HuH-7 (cell line): ENCODE data around the gene CPNE4.
"Not testable (repeated sequence)": the region's sequence is repeated elsewhere in the genome, so short reads cannot be mapped to it uniquely, and the experiment has no call there.

Experiments
- DNase-seq: peaks from one replicate; pipeline ENCODE4 v3.0.0; 2011; ENCODE audit warnings: low spot score

The CPNE4 gene

DNA sequence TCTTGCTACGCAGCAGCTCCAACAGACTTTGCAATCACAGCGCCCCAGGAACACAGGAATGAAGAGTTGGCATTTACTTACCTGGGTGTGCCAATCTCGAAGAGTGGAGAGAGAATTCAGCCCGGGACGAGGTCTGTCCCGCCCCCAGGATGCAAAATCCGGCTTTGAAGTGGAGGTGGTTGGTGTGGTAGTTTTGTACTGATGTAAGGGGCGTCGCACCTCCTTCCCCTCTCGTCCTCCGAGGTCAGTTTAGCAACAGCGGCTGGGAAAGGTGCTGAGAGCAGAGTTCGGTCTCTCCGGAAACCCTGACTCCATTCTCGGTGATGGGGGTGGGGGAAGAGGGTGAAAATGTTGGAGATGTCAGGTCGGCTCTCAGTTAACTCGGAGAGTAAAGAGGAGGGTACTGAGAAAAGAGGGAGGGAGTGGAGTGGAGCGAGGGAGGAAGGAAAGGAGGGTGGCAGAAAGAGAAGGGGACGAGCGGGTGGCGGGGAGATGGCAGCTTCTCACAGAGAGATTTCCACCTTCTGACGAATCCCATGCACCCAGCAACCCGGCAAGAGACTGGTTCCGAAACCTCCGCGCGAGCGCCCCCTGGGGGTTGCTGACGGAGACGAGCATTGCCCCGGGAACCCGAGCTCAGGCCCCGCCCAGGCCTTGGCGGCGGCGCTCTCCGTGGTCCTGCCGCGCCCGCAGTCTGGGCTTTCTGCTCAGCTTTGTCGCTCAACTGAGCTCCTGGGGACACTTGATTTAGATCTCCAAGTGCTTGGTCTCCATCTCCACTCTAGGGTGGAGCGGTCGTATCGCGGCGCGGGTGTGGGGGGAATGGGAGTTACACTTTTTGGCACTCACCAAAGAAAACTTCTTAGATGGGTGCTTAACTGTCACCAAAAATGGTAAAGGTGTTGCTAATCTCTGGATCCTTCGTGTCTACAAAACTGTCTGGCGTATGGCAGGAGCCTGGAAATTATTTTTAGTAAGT is at the start of gene CPNE4:
Gene CPNE4 (minus strand): TSS at position 529 of the 979 bp plus-strand sequence.
- peak; percentile 90 for DNase-seq

DNA sequence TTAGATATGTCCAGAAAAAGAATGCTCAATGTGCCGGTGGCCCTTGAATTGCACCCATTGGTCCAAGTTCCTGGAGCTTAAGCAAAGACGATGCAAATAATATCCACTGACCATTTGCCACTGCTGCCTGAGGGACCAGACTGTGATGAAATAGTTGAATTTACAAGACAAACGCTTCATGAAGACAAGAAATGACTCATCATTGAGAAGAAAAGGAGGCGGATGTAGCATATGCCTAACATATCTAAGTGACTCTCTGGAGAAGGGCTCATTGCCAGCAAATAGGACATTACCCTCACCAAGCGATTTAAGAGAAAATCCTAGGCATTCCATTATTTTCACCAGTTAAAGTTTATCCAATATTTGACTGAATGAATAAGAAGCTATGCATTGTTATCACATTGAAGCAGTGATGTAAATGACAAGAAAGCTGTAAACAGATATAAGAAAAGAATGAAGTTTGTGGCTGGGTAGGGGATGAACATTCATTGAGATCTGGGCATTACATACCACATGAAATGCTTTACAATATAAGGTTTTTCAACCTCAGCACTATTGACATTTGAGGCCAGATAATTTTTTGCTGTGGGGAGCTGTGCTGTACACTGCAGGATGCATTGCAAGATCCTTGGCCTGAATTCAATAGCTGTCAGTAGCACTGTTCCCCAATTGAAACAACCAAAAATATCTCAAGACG is 48.9 kb upstream of the CPNE4 start:
- no peak for DNase-seq

DNA sequence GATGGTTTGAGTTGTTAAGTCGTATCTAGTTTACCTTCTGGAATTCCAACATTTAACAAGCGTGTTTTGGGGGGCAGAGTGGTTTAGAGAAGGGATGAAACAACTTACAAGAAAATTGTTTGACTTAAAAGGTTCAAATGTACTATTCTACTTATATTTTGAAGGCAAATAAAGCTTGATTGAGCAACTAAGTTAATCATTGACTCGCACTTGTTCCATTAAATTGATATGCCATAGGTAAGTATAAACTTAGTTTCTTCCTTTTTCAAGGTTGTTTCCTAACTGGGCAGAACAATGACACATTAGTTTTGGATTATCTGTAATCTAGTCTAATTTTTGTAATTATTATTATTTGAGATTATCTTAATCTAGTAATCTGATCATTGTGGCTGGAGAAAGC is 48.3 kb upstream of the CPNE4 start:
- no peak for DNase-seq

DNA sequence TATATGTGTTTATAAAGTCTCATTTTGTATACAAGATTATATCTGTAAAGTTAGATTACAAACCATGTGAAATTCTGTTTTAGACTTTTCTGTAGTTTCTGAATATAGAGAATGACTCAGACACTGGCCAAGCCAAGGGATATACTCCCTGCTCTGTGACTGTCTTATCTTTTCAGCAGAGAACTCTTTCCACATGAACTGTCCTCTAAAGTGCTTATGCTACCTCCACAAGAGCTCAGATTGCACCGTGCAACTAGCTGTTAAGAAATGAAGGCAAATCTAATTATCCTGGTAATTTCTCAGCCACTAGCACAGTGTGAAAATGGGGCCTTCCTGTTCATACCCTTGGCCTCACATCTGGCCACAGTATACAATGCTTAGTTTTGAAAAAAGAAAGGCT is 44.3 kb upstream of the CPNE4 start:
- no peak for DNase-seq

DNA sequence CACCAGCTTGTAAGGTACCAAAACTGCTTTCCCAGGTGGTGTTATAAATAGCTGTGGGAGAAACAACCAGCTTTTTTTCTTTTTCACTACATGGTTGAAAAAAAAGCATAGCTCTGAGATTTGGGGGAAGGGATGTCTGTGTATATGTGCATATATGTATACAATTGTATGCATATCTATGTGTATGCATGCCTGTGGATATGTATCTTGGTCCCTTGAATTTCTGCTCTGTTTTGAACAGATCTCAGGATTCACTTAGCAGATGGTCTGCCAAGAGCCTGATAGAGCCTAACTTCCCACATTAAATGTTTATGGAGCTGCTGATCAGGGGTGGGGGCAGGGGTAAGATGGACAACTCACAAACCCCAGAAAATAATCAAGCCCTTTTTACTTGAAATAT is 39.0 kb upstream of the CPNE4 start:
- no peak for DNase-seq

DNA sequence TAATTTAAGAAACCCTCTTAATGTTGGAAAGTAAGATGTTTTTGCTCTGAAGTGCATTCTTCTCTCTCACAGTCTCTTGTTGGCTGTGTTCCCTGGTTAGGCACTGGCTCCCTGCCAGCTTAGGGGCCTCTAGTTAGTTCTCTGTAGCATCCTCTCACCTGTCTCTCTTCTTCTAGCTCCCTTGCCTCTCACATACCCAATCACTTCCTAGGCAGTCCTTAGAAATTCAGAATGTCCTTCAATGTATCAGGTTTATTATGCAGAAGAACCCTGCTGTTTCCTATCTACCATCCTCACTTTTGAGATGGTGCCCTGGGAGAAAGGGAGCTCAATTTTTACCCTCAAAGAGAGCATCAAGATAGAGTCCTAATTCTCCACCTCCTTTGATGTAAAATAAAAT is 36.2 kb upstream of the CPNE4 start:
- DNase-seq, result no peak

DNA sequence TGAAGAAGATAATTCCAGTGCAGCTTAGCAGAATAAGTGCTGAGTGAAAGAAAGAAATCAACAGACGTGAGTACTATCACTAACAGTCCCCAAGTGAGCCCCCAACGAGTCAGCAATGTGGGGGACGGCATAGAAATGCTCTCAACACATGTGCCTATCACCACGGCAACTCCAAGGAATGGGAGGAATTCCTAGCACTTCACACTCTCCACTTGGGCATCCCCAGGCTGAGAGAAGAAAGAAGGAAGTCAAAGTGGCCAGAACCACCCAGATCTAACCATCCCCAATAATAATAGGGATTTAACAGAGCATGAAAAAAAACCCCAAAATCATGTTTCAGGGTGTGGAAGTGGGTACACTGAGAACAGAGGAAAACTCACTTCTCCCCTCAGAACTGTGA is 29.3 kb upstream of the CPNE4 start:
- no peak for DNase-seq

DNA sequence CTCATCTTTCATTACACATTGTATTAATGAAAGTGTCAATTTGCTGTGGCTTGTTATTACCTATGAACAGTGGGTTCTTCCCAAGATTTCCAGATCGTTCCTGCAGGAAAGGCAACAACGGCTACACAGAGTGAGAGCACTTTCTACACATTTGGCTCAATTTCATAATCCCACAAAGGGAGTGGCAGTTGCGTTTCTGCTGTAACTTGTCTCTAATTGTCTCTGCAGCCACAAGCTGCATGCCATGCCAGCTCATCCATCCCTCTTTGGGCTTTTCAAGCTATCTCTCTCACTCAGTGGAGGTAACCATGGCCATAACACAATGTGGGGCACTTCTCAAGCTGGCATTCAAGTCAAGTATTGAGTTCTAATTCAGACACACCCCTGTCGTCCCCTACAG is 27.7 kb upstream of the CPNE4 start:
- no peak for DNase-seq

DNA sequence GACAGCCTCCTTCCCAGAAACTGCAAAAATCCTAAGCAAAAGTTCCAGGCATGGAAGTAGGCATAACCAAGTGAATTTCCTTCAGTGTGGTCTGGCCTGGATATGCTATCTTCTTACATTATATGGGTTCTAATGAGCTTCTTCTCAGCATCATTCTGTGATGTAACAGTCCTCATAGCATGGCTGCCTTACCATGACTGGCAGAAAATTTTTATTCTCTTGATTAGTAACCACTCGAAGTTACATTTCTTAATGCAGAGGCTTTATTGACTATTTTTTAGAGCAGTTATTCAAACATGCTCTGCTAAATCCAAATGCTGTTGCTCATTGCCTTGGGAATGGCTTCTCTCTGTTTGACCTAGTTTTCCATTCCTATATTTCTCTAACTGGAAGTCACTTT is 21.1 kb upstream of the CPNE4 start:
- DNase-seq, result no peak

DNA sequence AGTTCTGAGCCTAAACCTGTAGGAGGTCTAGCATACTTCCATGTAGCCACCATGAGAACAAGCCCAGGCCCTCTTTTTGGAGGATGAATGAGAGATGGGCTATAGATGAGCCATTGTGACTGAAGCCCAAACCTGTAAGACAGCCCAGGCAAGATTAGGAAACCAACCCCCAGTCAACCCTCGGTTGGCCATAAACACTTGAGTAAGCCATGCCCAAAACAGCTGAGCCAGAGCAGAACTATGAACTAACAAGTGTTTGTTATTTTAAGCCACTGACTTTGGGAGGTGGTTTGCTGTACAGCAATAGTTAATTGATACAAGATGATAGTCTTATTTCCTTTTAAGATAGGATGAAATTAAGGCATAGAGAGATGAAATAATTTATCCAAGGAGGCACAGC is 12.4 kb upstream of the CPNE4 start:
- no peak for DNase-seq

DNA sequence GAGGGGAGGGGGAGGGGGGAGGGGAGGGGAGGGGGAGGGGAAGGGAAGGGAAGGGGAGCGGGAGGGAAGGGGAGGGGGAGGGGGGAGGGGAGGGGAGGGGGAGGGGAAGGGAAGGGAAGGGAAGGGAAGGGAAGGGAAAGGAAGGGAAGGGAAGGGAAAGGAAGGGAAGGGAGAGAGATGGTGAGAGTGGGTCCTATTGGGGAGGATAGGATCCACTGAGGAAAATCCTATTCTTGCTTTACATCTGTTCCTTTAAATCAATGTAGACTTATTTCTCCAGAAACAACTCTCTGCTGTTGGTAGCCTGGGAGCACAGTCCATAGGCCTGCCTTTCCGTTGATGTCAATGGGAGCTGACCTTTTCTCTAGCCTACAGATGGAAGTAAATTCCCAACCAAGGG is 10.1 kb upstream of the CPNE4 start:
- not testable (repeated sequence) for DNase-seq

DNA sequence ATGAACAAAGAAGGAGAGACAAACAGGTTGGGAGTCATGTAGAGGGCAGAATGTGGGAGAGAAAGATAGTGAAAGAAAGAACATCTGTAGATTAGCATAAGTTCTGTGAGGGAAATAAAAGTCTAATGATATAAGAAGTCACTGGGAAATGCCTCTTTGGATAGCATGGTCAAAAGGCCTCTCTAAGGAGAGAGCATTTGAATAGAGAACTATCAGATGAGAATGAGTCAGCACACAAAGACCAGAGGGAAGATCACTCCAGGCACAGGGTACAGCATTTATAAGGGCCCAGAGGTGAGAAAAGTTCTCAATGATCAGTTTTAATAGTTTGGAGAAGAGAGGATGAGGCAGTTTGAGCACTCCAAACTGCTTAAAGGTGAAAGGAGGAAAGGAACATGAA is 7.9 kb upstream of the CPNE4 start:
- no peak for DNase-seq

DNA sequence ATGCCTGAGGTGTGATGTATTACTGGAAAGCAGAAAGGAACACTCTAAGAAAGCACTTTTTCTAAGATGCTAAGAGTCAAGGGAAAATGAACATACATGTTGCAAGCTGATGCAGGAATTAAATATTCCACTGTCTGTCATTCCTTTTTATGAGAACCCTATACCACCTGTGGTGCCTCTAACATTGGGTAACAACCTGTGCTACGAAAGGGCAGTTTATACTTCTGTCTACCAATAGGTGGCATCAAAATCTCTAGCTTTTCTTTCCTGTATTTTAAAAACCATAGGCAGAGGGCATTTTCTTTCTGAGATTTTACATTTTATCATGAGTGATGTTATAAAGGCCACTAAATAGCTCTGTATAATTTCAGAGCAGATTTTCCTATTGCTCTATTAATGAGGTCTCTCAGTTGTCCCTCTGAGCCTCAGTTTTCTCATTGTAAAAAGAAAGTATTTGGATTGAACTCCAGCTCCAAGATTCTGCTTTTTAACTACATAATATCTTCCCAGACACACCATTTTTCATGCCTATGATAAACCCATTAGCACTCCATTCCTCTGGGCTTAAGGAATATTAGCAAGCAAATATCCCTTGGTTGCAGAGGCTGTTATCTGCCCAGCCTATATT is 3.5 kb upstream of the CPNE4 start:
- peak; percentile 41 for DNase-seq

DNA sequence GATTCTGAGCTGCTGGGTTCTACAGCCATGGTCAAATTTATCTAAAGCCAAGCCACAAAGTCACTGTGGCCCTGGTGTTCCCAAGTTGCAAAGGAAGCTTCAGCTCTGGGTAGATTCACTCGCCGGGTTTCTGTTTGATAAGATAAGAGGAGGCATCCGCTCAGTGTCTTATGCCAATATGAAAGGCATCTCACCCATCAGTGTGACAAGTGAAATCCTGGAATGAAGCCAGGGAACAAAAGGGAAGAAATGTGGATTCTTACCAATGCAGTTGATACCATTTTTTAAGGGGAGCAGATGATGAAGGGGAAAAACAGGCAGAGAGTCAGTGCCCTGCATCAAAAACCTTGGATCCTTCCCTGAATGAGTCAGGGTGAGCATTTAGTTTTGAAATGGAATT is 2.8 kb upstream of the CPNE4 start:
- DNase-seq, result no peak

DNA sequence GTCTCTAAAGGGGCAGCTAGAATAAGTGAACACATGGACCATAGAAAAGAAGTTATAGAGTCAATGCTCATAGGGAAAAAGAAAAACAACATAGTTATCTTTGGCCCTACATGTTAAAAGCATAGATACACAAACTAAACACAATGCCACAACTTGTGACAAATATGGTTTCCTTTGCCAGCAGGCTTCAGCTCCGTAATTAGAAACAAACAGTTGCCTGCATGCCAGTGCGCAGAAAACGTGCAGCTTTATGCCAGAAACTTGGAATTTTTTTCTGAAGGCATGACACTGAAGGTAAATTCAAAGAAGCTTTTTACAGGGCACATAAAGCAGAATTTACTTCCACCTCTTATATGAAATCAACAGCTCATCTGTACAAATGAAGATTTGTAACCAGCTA is 2.2 kb upstream of the CPNE4 start:
- DNase-seq, result no peak

DNA sequence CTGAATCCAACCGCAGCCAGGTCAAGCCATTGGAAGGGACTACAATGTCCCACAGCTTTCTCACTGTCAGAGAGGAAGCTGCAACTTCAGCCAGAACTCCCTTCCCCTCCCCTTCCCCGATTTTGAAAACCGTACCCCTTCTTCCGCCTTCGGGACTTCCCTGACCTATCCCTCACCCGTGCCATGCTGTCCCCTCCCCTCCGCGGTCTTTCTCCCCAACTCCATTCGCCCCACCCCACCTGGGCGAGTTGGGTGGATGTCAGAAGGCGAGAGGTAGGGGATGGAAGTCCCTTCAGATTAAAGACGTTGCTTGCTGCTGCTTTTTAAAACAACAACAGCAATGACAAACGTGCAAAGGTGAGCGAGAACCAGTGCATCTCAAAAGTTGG is 723 bp downstream of the CPNE4 start:
- DNase-seq, result no peak

DNA sequence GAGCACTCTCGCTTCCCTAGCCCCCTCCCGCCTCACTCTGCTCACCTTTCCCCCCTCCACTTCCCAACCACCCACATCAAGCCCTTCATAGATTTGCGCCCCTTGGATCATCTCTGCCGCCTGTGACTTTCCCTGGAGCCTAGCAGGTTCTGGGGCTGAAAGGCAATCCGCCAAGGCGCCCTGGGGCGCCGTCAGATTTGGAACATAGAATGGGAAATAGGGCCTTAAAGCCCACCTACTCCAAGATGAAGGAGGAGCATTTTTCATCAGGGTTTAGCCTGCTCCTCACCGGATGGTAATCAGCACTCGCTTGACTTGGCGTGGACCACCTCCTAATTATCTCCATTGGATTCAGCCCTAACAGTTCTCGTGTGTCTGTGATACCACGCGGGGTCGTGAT is 1.3 kb downstream of the CPNE4 start:
- DNase-seq, result no peak

DNA sequence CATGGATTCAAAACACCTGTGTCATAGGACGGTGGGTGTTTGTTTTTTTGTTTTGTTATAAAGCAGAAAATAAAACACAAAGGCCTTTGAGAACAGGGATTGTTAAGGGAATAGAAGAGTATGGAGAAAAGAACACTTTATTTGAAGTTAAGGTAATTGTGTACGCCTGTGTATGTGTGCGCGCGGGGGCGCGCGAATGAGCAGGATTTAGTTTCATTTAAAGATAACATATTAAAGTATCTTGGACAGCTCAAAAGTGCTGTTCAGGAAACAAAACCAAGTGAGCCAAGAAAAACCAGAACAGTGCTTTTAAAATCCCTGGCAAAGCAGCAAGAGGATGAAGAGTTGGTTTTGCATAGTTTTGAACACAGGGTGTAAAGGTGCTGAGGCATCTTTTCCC is 1.9 kb downstream of the CPNE4 start:
- no peak for DNase-seq

DNA sequence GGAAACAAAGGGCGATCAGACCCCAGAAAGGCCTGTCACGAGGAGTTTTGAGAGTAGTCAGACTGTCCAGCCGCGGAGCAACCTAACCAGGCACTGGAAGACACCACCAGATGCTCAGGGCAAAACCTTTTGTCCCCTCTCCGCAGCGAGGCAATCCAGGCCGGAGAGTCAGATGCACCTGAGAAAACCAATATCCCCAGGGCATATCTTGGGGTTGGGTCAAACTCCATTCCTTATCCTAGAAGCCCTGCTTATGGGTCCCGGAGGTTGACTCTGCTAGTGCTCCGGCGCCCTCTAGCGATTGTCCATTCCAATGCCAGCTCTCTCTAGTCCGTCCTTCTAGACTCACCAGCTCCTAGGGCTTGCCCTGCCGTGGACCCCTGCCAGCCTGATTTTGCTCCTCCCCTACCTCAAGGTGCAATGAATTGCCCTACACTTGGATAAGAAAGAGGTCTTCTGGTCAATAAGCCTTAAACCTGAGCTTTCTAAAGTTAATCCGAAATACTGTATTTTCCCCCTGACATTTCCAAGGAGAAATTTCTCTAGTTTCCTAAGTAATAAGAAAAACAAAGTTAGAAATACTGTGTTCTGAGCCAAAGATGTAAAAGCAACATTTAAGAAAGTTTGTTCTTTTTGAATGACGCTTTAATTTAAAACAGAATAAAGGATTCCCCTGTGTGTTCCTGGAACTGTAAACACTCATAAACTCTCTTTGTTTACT is 5.5 kb downstream of the CPNE4 start:
- DNase-seq, result peak; percentile 83

DNA sequence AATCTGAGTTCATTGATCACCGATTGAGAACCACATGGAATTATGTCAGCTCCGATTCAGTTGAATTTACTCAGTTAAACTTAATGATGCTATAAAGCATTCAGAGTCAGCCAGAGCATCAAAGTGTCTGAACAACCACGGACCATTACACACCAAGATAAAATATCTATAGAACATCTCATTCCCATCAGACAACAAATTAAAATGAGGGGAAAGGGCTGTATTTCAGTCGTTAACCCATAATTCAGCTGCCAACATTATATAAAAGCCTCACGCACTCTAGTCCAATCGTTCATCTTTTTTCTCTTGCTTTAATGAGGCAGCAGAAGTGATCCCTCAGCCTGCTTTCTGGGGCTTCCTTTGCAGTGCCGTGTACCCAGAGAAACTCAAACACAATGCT is 11.9 kb downstream of the CPNE4 start:
- DNase-seq, result no peak

DNA sequence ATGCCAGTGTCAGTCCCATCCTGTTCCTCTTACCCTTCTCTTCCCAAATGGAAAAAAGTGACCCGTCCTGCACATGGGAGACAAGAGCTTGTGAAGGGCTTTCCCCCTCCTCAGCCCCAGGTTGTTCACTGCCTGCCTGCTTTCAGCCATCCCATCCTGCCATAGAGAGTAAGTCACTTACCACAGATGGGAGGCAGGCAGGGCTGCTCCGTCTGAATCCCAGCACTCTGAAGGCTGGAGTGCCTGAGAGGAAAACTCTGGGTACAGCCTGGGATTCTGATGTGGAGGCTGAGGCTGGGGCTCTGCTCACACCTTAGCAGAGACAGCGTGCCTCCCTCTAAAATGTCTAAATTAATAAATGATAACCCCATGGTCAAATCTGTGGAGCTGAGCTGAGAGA is 14.8 kb downstream of the CPNE4 start:
- no peak for DNase-seq

DNA sequence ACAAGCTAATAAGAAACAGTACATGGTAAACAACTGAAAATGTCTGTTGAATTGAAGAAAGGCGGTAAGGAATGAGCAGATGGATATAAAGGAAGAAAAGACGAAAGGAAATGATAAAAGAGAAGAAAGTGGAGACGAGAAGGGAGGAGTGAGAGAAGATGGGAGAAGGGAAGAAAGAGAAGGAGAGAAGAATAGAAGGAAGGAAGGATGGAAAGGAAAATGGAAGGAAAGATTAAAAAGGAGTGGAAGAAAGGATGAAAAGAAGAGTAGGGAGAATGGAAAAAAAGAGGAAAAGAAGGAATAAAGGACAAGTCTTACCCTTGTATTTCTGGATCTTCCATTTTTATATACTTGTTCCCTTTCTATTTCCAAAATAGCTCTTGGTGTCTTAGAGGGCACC is 17.7 kb downstream of the CPNE4 start:
- no peak for DNase-seq
